Neural cell (in vitro differentiated cells): ENCODE data around the gene MS4A14. TPM values are rescaled to one million over a fixed set of nuclear protein-coding genes. Genes with fewer than 3 reads are reported as not detected.

ENCODE experiments used
- H2AFZ ChIP-seq: fragments of 200-600, 300-800 bp; sonication (generic), shearing (Covaris generic); 2 replicates; pipeline ENCODE4 v1.6.0; 2014; ENCODE audit warnings: low read depth, mild to moderate bottlenecking, antibody characterized with exemption, low read length, moderate library complexity
- H3F3A ChIP-seq: fragments of 200-600 bp; shearing (Covaris generic); 2 replicates; pipeline ENCODE4 v1.6.1; 2016; ENCODE audit warnings: mild to moderate bottlenecking, moderate library complexity, mixed read lengths, antibody characterized with exemption, low read length; ENCODE audit not compliant: insufficient read depth, poor library complexity, severe bottlenecking
- H3K27ac ChIP-seq: fragments of 200-600, 300-800 bp; sonication (generic), shearing (Covaris generic); 2 replicates; pipeline ENCODE4 v1.5.1; 2014; ENCODE audit warnings: mild to moderate bottlenecking, low read length, moderate library complexity
- H3K27me3 ChIP-seq: fragments of 300-800, 200-600 bp; sonication (generic), shearing (Covaris generic); 2 replicates; pipeline ENCODE4 v1.6.0; 2014; ENCODE audit warnings: mild to moderate bottlenecking, low read depth, low read length, moderate library complexity; ENCODE audit not compliant: insufficient read depth
- H3K36me3 ChIP-seq: fragments of 300-800, 200-600 bp; sonication (generic), shearing (Covaris generic); 2 replicates; pipeline ENCODE4 v1.5.1; 2014; ENCODE audit warnings: mild to moderate bottlenecking, antibody characterized with exemption, low read length, moderate library complexity; ENCODE audit not compliant: insufficient read depth
- H3K4me2 ChIP-seq: fragments of 300-800, 200-600 bp; sonication (generic), shearing (Covaris generic); 2 replicates; pipeline ENCODE4 v1.6.0; 2014; ENCODE audit warnings: mild to moderate bottlenecking, low read length
- H3K4me3 ChIP-seq: fragments of 300-800, 200-600 bp; sonication (generic), shearing (Covaris generic); 2 replicates; pipeline ENCODE4 v1.5.1; 2014; ENCODE audit warnings: mild to moderate bottlenecking, low read length, moderate library complexity
- H3K79me2 ChIP-seq: fragments of 200-600 bp; shearing (Covaris generic); replicated peaks from 2 replicates; pipeline ENCODE4 v1.6.0; 2014; ENCODE audit warnings: mild to moderate bottlenecking, low read length, moderate library complexity; ENCODE audit not compliant: insufficient read depth
- H3K9ac ChIP-seq: fragments of 300-800, 200-600 bp; sonication (generic), shearing (Covaris generic); 2 replicates; pipeline ENCODE4 v1.6.1; 2016; ENCODE audit warnings: mild to moderate bottlenecking, low read length, mixed read lengths
- H3K9me2 ChIP-seq: fragments of 200-600 bp; shearing (Covaris generic); 2 replicates; pipeline ENCODE4 v1.6.1; 2016; ENCODE audit warnings: mild to moderate bottlenecking, low read length, mixed read lengths; ENCODE audit not compliant: insufficient read depth
- H3K9me3 ChIP-seq: fragments of 200-600, 300-800 bp; sonication (generic), shearing (Covaris generic); 2 replicates; pipeline ENCODE4 v1.6.1; 2016; ENCODE audit warnings: mild to moderate bottlenecking, mixed run types, low read length, moderate library complexity, mixed read lengths
- H4K20me1 ChIP-seq: fragments of 200-600 bp; shearing (Covaris generic); 2 replicates; pipeline ENCODE4 v1.6.1; 2016; ENCODE audit warnings: mild to moderate bottlenecking, mixed run types; ENCODE audit not compliant: insufficient read depth
- EP300 ChIP-seq: fragments of 450-650 bp; conservative IDR thresholded peaks from 2 replicates; pipeline ENCODE4 v1.6.1; 2014; ENCODE audit warnings: antibody characterized with exemption, mild to moderate bottlenecking, moderate library complexity; ENCODE audit not compliant: poor library complexity, severe bottlenecking
- EZH2 ChIP-seq: fragments of 200-600, 300-800 bp; shearing (Covaris generic), sonication (generic); IDR thresholded peaks from 2 replicates; pipeline ENCODE4 v1.6.1; 2014; ENCODE audit warnings: antibody characterized with exemption, low read length, borderline replicate concordance, mild to moderate bottlenecking; ENCODE audit not compliant: insufficient read depth, poor library complexity, severe bottlenecking
- MXI1 ChIP-seq: fragments of 450-650 bp; conservative IDR thresholded peaks from 2 replicates; pipeline ENCODE4 v1.6.1; 2014; ENCODE audit warnings: antibody characterized with exemption, mild to moderate bottlenecking; ENCODE audit not compliant: poor library complexity, severe bottlenecking
- POLR2AphosphoS5 ChIP-seq: IDR thresholded peaks from 2 replicates; pipeline ENCODE4 v1.6.1; 2012
- RAD21 ChIP-seq: fragments of 450-650 bp; conservative IDR thresholded peaks from 2 replicates; pipeline ENCODE4 v1.6.1; 2014; ENCODE audit warnings: antibody characterized with exemption, mild to moderate bottlenecking, moderate library complexity
- SMC3 ChIP-seq: fragments of 450-650 bp; conservative IDR thresholded peaks from 2 replicates; pipeline ENCODE4 v1.6.1; 2014; ENCODE audit warnings: antibody characterized with exemption, mild to moderate bottlenecking, moderate library complexity; ENCODE audit not compliant: poor library complexity
- TAF1 ChIP-seq: IDR thresholded peaks from 2 replicates; pipeline ENCODE4 v1.6.1; 2012; ENCODE audit warnings: low read depth
- polyA plus RNA-seq: library from polyadenylated mRNA; depleted of rRNA; stranded (reverse); fragments of >200 nt; gene quantifications from 2 replicates; pipeline ENCODE4 v1.2.3, GENCODE V29; 2014
- TF ChIP-seq, protein P1 (sequence below): fragments of 450-650 bp; IDR thresholded peaks from 2 replicates; pipeline ENCODE4 v1.5.1; 2014; ENCODE audit warnings: antibody characterized with exemption, mild to moderate bottlenecking, moderate library complexity; ENCODE audit not compliant: poor library complexity, severe bottlenecking

MS4A14 gene
- polyA plus RNA-seq, 1 donor from 2014 or later, result not detected

DNA sequence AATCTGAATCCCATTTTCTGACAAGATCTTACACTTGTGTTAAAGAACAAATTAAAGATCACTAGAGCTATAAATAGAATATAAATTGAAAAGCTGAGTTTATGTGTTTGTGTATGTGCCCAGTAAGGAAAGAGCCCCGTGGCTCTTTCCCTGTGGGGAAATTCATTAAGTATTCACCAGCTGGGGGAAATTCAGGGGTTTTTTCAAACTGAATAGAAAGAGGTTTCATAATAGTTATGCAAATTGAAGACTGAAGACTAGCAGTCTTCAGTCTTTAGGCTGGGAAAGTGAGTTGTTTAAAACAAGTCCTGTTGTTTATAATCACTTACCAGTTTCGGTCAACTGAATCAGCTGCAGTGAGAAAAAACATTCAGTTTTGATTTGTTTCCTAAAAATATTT, 29.2 kb upstream of the MS4A14 start (continued):
- no peak for TF ChIP-seq TAF1

DNA sequence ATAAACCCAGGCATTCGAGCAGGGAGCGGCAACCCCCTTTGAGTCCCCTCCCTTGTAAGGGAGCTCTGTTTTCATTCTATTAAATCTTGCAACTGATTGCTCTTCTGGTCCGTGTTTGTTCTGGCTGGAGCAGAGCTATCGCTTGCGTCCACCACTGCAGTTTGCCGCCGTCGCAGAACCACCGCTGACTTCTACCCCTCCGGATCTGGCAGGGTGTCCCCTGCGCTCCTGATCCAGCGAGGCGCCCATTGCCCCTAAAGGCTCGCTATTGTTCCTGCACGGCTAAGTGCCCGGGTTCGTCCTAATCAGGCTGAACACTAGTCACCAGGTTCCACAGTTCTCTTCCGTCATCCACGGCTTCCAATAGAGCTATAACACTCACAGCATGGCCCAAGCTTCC, 28.4 kb upstream of the MS4A14 start:
- no peak for TF ChIP-seq EZH2
- TF ChIP-seq POLR2AphosphoS5, result no peak
- H3F3A ChIP-seq, result no peaks in the 10 kb centered on the region
- no peaks in the 10 kb centered on the region for H3K9me2 ChIP-seq
- H3K4me3 ChIP-seq, result no peak overlapping the region
- H3K4me2 ChIP-seq, result no peak overlapping the region
- H3K9ac ChIP-seq, result no peak overlapping the region
- no peaks in the 10 kb centered on the region for H3K36me3 ChIP-seq
- no peaks in the 10 kb centered on the region for H3K9me3 ChIP-seq
- H4K20me1 ChIP-seq, result no peaks in the 10 kb centered on the region
- no peak overlapping the region for H3K27ac ChIP-seq
- no peak overlapping the region for H2AFZ ChIP-seq
- H3K27me3 ChIP-seq, result no peaks in the 10 kb centered on the region
- H3K79me2 ChIP-seq, result no peaks in the 10 kb centered on the region

DNA sequence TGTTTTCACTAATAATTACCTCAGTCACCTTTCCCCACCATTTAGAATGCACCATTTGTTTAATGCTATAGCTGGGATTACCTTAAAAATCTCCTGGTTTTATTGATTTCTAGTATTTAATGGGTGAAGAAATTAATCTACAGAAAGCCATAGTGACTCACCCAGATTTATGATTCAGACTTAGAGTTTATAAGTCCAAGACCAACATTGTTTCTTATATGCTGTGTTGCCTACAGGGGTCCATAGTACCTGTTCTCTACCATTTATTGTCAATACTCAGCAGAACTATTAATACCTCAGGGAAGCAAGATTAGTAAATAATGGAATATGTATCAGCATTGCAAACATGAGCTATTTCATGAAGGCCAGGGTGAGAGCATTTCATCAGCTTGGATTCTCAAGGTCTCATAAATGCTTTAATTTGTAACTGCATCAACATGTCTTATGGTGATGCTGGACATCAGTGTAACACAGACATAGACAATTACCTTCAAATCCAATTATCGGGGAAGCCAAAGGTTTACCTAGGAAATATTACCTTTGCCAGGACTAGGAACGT, 25.9 kb upstream of the MS4A14 start:
- Histone ChIP-seq H2AFZ (no peak overlapping the region), H3K9me2 (no peaks in the 10 kb centered on the region), H3K79me2 (no peaks in the 10 kb centered on the region), H3K9ac (no peak overlapping the region), H4K20me1 (no peaks in the 10 kb centered on the region), H3K4me2 (no peak overlapping the region), H3F3A (no peaks in the 10 kb centered on the region), H3K27me3 (no peaks in the 10 kb centered on the region), H3K4me3 (no peak overlapping the region), H3K27ac (no peak overlapping the region), H3K9me3 (no peaks in the 10 kb centered on the region), H3K36me3 (no peaks in the 10 kb centered on the region)
- TF ChIP-seq RAD21 (no peak), POLR2AphosphoS5 (no peak), MXI1 (no peak)

DNA sequence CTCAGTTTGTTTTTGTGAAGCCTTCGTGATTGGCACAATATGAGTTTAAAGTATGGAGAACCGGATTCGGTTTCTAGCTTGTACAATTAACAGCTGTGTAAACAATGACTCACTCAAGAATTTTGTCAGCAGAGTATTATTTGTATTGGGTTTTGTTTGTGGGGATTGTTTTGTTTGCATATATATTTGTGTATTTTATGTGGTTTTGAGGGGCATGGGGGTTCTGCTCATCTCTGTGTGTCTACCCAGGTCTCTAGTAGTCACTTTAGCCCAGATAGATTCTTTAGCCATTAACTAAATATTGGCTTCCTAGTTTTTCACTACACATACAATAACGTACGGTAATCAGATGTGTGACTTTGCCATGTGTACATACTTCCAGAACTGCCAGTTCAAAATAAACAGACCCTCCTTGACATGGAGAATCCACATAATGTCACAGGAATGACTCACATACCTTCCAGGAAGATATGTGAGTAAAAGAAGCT, 25.4 kb upstream of the MS4A14 start:
- Histone ChIP-seq H3K79me2 (no peaks in the 10 kb centered on the region), H3F3A (no peaks in the 10 kb centered on the region), H3K27ac (no peak overlapping the region), H3K4me2 (no peak overlapping the region), H3K9me2 (no peaks in the 10 kb centered on the region), H3K9ac (no peak overlapping the region), H3K27me3 (no peaks in the 10 kb centered on the region), H3K9me3 (no peaks in the 10 kb centered on the region), H3K36me3 (no peaks in the 10 kb centered on the region), H2AFZ (no peak overlapping the region), H3K4me3 (no peak overlapping the region), H4K20me1 (no peaks in the 10 kb centered on the region)
- TF ChIP-seq, protein P1, sequence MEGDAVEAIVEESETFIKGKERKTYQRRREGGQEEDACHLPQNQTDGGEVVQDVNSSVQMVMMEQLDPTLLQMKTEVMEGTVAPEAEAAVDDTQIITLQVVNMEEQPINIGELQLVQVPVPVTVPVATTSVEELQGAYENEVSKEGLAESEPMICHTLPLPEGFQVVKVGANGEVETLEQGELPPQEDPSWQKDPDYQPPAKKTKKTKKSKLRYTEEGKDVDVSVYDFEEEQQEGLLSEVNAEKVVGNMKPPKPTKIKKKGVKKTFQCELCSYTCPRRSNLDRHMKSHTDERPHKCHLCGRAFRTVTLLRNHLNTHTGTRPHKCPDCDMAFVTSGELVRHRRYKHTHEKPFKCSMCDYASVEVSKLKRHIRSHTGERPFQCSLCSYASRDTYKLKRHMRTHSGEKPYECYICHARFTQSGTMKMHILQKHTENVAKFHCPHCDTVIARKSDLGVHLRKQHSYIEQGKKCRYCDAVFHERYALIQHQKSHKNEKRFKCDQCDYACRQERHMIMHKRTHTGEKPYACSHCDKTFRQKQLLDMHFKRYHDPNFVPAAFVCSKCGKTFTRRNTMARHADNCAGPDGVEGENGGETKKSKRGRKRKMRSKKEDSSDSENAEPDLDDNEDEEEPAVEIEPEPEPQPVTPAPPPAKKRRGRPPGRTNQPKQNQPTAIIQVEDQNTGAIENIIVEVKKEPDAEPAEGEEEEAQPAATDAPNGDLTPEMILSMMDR, result no peak
- TF ChIP-seq TAF1 (no peak), EP300 (no peak), SMC3 (no peak), MXI1 (no peak)
